GM20000 (cell line): Measurements from ENCODE around the gene MINAR1.

Source experiments
- DNase-seq: peaks from one replicate; pipeline ENCODE4 v3.0.0; 2012; ENCODE audit warnings: low spot score
- TF ChIP-seq, protein P1 (sequence below): IDR thresholded peaks from 2 replicates; pipeline ENCODE4 v1.5.1; 2012; ENCODE audit warnings: mild to moderate bottlenecking, control low read depth; ENCODE audit errors: extremely low read depth, missing control alignments

Gene MINAR1, protein sequence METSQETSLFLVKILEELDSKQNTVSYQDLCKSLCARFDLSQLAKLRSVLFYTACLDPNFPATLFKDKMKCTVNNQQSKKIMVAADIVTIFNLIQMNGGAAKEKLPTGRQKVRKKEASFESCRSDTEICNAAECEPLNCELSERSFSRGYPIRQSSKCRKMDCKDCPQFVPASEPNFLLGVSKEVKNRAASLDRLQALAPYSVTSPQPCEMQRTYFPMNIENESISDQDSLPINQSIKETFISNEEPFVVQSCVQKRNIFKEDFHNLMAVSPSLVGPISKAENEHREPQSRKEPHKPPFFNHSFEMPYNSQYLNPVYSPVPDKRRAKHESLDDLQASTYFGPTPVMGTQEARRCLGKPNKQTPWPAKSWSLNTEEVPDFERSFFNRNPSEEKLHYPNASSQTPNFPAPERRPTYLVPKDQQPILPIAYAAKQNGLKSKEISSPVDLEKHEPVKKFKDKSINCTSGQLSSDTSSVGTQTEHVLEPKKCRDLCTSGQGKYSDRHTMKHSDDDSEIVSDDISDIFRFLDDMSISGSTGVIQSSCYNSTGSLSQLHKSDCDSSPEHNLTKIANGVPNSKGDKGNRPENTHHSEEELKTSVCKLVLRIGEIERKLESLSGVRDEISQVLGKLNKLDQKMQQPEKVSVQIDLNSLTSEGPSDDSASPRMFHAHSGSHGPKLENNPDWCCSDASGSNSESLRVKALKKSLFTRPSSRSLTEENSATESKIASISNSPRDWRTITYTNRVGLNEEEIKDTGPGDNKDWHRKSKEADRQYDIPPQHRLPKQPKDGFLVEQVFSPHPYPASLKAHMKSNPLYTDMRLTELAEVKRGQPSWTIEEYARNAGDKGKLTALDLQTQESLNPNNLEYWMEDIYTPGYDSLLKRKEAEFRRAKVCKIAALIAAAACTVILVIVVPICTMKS

DNA sequence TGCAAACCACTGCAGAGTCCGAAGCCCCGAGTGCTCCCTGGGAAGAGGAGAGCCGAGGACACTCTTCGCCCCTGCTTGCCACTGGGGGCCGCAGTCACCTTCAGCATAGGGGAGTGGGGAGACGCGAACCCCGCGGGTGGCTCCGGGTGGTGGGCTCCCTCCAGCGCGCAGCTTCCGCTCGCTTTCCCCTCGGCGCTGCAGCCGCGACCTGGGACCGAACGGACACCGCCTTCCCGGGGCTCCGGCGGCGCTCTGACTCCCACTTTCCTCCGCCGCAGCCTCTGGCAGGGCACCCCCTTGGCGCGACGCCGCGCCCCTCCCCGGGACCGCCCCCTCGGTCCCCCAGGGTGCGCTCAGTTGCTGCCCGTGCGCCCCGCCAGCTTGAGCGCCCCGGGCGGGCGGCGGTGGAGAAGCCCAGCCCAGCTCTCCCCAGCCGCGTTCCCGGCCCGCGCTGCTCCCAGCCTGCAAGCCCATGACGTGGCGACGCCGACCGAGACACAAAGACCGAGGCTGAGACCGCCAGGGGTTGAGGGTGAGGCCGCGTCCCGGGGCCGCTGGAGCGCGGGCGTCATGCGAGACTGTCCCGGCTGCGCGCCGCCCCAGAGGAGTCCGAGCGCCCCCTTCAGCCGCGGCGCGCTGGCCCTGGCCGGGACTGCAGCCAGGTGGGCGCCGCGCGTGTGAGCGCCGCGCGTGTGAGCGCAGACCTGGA lies at the start of gene MINAR1:
MINAR1 (plus strand) TSS at position 701 of the 709 bp plus-strand sequence. CDS start 23,812 bp downstream, outside the sequence.
- TF ChIP-seq, protein P1, sequence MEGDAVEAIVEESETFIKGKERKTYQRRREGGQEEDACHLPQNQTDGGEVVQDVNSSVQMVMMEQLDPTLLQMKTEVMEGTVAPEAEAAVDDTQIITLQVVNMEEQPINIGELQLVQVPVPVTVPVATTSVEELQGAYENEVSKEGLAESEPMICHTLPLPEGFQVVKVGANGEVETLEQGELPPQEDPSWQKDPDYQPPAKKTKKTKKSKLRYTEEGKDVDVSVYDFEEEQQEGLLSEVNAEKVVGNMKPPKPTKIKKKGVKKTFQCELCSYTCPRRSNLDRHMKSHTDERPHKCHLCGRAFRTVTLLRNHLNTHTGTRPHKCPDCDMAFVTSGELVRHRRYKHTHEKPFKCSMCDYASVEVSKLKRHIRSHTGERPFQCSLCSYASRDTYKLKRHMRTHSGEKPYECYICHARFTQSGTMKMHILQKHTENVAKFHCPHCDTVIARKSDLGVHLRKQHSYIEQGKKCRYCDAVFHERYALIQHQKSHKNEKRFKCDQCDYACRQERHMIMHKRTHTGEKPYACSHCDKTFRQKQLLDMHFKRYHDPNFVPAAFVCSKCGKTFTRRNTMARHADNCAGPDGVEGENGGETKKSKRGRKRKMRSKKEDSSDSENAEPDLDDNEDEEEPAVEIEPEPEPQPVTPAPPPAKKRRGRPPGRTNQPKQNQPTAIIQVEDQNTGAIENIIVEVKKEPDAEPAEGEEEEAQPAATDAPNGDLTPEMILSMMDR, result no peak
- DNase-seq, result peak; percentile 50

DNA sequence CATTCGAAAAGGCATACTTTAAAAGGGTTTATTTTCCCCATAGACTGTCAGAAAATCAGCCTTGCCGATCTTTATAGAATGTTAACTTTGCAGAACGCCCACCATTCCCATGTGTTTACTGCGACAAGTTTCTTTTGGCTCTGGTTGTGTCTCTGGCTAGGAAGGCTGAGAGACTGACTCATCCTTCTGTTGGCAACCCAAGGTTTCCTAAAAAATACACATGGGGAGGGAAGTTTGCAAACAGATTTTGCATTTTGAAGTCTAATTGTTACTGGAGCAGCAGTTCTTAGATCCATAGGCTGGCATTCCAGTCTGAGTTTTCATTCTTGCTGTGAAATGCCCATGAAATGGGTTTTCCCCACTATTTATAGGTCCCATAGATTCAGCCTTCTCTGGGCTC lies 37.9 kb upstream of the MINAR1 start:
- TF ChIP-seq, protein P1, result no peak
- DNase-seq, result no peak

DNA sequence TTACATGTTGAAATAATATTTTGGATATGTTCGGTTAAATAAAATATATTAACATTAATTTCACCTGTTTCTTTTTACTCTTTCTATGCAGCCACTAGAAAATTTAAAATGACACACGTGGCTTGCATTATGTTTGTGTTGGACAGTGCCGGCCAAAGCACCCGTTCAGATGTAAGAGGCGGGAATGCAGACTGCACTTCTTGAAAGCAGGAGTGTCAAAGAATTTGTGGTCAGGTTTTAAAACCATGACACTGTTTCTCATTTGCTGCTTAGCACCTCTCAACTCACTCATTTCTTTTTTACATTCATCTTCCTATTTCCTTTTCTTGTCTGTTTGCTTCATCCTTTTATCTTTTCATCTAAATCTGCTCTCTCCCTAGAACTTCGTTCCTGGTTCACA lies 35.3 kb upstream of the MINAR1 start:
- DNase-seq, result no peak
- TF ChIP-seq, protein P1, result no peak

DNA sequence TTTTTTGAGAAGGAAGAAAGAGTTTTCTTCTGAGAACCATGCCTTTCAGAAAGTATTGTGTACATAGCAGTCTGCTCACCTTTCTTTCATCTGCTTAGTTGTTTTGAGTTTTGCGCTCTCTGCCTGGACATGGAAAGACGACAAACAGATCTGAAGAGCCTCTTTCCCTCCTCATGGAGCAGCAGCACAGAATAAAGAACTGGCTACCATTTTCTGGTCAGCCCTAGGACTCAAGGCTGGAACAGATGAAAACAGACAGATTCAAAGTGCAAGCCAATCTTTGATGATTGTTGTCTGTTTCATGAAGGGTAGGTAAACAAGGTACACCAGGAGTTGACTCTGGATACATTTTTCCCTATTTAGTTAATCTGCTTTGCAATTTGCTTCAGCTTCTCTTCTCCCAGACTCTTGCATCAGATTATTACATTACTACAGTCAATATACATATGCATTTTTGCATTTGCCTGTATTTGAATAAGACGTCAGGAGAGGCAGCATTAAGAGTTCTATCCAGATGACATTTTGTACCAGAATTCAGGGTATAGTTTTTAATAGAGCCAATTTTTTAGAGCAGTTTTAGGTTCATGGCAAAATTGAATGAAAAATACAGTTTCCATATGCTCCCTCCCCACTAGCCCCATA lies 34.7 kb upstream of the MINAR1 start:
- DNase-seq, result no peak
- TF ChIP-seq, protein P1, result no peak

DNA sequence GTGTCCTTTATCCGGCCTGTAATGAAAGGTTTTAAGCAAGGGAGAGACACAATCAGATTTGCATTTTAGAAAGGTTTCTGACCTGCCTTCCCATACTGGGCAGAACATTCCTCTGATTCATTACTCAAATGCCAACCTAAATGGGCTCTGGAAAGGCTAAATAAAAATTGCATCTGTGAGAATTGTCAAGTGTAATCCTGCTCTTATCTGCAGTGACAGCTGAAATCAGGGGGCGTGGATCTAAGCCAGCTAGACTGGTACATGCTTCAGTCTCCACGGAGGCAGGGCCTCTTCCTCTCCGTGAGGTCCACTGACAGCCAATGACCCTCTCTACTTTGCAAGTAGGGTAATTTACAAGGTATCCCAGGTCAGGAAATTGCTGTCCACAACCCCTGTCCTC lies 32.5 kb upstream of the MINAR1 start:
- DNase-seq, result no peak
- TF ChIP-seq, protein P1, result no peak

DNA sequence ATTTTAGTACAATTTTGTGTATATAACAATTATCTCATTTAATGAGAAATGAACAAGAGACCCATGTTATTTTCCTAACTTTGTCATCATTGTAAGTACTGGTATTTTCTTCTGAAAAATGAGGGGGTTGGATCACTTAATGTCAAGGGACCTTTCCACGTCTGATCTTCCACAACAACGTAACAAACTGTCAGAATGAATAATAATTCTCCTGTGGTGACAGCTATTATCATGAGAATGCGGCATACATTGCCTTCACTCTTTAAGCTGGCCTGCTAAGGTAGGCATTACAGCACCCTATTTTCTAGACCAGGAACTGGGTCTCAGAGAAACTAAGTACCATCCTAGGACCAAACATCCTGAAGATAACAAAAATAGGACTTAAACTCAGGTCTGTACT lies 31.5 kb upstream of the MINAR1 start:
- TF ChIP-seq, protein P1, result no peak
- no peak for DNase-seq
